Right hindlimb (tissue), 1 donor: Measurements from ENCODE around the gene C1orf174.

ENCODE experiments used
- DNase-seq: peaks from one replicate; pipeline ENCODE4 v3.0.0-alpha.2; 2018

Gene C1orf174

GRCh38 chr1:3900150-3900968, at the start of gene C1orf174:
Gene C1orf174, minus strand, starts transcription at chr1:3900272. Its CDS starts 86 bp downstream, at chr1:3900186.
- DNase-seq: peak; percentile 99

- no peak for DNase-seq
Observed at GRCh38 chr1:3948344-3948743, 48.3 kb upstream of the C1orf174 start.

DNA sequence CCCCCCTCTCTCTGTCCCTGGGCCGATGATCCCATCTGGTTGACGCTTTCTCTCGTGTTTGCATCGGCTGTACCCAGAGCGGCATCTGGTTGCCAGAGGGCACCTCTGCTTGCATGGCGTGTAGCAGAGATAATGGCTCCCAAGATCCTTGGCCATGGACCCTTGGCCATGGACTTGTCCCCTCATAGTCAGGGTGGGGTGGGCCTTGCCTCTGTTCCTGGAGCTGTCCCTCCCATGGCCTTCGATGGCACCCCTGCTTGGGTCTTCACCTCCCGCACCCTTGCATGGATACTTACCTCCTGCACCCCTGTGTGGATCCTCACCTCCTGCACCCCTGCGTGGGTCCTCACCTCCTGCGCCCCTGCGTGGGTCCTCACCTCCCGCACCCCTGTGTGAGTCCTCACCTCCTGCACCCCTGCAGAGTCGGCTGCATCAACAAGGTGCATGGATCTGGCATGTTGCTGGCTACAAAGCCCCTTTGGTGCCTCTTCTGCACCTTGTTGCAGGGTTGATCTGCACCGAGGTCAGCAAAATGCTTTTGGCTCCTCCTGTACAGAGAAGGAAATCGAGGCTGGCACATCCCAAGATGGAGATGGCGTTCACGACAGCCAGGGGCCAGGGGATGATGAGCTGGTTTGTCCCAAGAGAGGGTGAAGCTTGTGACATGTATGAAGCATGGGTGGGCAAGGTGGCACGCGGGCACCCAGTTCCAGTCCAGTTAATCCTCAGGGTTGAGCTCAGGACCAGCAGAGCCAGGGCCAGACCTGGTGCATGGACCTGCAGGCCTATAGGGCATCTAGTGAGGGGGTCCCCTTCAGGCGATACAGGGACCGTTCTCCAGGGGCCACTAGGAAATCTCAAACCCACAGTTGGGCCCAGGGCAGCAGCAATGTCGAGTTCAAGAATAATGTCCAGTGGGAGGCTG, 46.1 kb upstream of the C1orf174 start:
- DNase-seq: no peak

DNA sequence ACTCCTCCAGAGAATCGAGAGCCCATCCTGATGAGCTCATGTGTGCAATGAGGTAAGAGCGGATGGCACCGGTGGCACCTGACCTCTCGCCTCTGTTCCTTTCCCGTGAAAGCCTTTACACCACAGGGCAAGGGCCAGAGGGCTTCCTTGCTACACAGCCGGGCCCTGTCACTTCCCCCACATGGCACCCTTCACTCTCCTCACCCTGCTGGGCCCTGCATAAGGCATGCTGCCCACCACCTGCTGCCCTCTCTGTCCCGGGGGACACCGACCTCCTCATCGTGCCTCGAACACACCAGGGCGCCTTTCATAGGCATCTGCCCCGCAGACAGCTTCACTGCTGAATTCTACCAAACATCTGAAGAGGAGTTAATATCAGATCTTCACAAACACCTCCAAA, 45.1 kb upstream of the C1orf174 start:
- DNase-seq: no peak

GRCh38 chr1:3944578-3945125, 44.6 kb upstream of the C1orf174 start:
- no peak for DNase-seq

DNA sequence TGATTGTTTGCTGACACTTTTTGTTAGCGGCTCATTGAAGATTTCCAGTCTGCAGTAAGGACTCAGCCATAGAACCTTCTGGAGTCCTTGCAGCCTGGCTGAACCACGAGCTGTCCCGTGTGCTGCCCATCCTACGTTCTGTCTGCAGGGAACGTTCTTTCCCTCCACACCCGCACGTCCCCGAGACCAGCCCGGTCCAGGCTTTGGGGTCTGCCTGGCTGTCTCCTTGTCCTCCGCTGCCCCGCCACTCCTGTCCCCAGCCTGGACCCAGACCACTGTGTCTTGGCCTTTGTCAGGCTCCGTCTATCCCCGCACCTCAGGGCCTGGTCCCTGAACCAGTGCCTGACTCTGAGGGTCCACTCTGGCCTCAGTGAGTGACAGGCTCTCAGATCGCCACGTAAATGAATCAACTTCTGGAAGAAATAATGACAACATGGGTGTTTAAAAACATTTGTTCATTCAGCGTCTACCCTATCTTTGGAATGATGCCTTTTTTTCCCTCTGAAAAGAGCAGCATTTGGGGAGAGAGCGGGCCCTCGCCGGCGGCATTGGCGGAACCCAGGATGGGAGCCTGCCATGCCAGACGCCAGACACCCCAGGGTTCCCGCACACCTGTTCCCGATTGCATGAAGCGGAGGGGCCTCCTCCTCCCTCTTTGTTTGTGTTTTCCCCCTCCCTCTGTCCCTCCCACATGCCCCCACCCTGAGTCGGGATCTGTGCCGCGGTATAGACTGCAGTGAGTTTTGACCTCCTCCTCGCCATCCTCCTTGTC, 43.9 kb upstream of the C1orf174 start:
- DNase-seq: no peak

DNA sequence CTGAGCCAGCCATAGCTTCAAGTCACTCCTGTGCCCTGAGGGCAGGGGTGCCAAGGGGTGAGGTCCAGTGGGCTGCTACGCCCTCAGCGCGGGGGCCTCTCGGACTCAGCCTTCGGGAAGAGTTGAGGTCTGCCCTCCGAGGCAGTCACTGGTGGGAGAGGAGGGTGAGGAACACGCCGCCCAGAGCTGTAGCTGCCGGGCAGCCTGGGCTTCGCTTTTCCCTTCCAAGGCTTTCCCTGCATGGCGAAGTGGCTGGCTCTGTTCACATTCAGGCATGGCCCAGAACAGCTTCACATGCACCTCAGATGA, 43.0 kb upstream of the C1orf174 start:
- no peak for DNase-seq

DNA sequence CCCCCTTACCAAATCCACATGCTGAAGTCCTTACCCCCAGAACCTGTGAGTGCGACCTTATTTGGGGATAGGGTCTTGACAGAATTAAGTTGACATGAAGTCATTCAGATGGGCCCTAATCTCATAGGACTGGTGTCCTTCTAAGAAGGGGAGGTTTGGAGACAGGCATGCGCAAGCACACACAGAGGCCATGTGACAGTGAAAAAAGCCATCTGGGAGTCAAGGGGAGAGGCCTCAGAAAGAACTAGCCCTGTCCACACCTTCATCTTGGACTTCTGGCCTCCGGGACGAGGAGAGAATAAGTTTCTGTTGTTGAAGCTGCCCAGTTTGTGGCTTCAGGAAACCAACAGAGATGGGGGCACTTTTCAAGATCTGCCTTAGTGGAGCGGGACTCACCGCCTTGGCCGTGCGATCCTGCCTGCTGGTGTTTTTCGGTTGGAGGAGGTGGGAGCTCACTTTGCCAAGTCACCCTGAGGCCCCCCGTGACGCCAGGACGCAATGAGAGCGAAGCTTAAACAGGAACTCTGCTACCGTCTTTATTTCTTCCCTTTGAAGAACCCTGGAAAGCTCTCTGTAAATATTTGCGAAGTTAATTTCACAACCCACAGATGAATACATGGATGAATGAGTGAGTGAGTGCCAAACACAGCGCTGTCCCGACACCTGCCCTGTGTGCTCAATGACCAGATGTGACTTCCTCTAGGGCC, 42.5 kb upstream of the C1orf174 start:
- no peak for DNase-seq

GRCh38 chr1:3940754-3941345, 40.8 kb upstream of the C1orf174 start:
- no peak for DNase-seq

DNA sequence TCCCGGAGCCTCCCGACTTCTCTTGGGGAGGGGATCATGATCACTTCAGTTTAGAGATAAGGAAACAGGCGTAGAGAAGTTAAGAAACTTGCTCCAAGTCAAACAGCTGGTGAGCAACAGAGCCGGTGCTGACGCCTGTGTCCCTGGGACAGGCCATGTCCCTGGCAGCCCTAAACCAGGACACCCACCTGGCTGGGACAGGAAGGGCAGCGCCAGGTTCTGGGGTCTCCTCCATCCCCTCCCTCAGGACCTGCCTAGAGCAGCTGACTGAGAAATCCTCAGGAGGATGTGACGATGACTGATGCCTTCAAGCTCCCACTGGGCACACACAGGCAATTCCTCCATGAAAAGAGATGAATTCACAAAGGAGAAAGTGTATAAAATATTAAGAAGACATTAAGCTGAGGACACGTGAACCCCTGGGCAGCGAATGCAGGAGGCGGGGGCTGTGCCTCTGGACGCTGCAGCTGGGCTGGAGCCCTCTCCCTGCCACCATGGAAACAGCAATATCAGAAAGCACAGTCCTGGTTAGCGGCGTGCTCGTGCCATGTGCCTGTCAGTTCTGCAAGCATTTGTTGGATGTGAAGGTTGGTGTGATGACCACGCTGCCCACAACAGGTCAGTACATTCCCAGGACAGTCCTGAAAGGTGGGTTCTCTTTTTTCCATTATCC, 40.1 kb upstream of the C1orf174 start:
- DNase-seq: no peak

DNA sequence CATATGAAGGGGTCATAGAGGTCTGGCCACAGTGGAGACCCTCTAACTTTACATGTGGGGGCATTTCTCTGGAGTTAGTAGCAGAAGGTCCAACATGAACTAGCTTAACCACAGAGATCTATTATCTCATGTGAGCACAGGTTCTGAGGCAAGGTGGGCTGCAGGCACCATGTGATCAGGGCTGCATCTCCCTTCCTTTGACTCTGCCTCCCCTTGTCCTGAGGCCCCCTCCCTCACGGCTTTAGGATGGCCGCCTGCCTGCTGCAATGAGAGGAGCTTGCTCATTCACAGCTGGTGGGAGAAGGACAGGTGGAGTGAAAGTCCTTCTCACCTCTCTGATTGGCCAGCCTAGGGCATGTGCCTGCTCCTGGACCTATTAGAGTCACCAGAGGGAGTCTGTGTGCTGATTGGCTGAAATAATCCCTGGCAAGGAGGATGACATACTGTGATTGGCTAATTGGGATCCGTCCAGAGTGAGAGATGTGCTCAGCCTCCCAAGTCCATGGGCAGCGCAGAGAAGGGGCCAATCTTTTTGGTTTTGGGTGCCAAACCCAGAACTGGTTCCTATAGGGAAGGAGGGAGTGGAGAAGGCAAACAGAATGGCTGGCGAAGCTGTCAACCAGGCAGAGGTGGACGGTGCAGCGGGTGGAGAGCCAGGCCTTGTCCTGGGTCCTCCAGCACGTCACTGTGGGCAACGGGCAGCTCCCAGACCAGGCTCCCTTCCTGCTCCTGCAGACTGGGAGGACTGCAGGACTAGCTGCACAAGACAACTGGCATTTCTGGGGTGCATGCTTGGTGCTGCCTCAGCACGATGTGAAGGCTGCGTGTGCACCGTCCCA, 39.4 kb upstream of the C1orf174 start:
- DNase-seq: no peak

GRCh38 chr1:3932156-3932919, 32.3 kb upstream of the C1orf174 start:
- no peak for DNase-seq

DNA sequence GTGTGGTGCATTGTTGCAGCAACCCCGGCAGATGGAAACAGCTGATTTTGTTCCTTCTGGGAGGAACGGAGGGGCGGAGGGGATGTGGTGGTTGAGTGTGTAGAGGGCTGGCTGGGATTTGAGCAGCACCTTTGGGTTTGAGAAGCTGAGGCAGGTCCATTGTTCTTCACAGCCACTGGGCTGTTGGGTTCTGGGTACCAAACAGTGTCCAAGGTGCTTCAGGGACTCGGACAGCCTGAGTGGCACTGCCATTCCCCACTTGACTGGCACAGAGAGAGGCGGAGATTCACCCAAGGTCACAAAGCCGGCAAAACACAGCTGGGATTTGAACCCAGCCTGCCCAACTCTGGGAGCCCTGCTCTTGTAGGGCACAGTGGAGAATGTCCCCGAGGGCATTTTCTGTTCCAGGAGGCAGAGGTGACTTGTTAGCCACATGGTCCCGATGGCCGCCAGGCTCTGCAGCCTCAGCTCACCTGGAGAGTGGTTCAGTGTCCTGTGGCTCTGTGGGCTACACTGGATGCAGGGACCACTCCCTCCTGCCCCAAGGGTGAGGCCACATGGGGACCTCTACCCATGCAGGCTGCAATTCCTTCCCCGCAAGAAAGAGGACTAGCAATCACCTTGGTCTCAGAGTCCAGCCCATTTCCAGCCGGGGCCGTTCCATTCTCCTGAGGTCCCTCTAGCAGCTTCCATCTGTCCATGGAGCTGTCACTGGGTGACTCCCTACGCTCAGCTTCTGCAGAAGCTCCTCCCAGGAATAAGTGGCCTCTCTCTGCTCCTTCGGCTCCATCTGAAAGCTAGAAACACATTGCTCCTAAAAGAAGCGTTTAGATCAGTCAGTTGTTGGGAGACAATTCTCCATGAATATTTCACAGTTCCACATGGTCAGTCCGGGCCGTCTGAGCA, 31.2 kb upstream of the C1orf174 start:
- no peak for DNase-seq

DNA sequence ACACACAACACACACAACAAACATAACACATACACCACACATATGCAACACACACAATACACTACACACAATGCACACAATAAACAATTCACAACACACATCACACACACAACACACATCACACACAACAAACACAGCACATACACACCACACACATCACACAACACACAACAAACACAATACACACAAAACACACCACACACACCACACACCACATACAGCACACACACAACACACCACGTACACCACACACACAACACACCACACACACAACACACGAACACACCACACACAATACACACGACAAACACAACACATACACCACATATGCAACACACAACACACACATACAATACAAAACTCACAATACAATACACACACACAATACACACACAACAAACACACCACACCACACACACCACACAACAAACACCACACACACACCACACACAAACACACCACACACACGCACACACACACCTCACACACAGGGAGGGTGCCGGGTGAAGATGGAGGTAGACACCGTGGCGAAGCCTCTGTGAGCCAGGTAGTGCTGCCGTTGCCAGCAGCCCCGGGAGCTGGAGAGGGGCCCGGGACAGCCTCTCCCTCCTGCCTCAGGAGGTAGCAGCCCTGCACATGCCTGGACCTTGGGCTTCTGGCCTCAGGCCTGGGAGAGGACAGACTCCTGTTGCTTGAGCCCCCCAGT, 30.4 kb upstream of the C1orf174 start:
- DNase-seq: no peak

DNA sequence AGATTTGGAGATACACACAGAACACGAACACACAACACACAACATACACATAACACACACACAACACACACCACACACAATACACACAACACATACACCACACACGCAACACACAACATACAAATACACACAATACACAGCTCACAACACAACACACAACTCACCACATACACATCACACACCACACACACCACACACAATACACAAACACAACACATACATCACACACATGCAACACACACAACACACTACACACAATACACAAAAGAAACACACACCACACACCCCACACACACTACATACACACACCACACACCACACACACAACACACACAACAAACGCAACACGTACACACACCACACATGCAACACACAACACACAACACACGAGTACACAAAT, 29.1 kb upstream of the C1orf174 start:
- DNase-seq: no peak

DNA sequence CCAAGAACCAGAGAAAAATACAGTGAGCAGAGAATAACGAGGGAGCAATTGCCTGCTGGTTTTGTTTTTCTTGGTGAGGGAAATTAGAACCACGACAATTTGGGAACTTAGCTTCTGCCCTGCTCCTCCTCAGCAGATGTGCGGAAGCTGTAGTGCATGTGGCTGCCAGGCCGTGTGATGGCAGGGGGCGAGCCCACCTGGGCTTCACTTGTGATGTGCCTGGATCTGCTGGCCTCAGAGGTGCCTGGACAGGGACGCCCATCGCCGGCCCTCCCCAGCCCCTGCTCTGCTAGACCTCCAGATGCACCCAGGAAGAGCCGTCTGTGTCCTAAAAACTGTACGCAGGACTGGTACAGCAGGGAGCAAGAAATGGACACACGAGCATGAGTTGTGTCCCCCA, 28.5 kb upstream of the C1orf174 start:
- no peak for DNase-seq

GRCh38 chr1:3926956-3927355, 26.9 kb upstream of the C1orf174 start:
- no peak for DNase-seq

DNA sequence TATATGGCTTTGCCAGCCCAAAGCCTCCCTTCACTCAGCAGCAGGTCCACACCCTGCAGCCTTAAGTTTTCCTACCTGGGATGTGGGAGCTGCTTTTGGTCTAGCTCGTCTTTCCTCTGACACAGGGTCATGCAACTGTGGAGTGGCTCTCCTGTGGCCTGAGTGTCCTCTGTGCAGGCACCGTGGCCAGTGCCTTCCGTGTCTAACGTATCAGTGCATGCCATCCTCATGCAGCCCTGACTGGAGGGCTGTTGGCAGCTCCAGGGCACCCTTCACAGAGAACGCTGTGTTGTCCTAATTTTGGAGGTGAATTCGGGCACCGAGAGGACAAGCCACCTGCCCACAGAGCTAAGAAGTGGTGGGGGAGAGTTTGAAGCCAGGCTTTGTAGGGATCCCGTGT, 25.7 kb upstream of the C1orf174 start:
- no peak for DNase-seq
